ENCODE results near the gene UST.

UST gene

DNA sequence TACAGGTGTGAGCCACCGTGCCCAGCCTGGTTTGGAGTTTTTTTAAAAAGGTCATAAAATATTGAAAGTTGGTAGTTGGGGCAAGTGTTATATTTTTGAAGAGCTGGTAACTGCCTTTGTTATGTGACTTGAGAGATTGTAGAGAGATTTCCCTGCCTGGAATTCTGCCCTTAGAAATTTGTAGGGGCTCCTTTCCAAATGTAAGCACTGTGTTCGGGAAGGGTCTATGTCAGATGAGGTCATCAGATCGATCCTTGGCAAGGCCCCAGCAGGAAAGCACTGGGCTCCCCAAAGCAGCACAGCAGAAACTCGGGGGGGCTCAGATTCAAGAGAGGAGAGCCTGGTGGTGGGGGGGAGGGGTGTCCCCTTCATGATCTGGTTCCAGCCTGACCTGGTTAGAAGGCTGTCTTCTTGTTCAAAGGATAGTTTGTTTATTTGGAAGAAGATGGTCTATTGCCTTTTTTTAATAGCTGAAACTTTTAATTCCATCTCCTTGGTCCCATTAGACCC lies 220.2 kb downstream of the UST start:
- TF ChIP-seq, protein P1, sequence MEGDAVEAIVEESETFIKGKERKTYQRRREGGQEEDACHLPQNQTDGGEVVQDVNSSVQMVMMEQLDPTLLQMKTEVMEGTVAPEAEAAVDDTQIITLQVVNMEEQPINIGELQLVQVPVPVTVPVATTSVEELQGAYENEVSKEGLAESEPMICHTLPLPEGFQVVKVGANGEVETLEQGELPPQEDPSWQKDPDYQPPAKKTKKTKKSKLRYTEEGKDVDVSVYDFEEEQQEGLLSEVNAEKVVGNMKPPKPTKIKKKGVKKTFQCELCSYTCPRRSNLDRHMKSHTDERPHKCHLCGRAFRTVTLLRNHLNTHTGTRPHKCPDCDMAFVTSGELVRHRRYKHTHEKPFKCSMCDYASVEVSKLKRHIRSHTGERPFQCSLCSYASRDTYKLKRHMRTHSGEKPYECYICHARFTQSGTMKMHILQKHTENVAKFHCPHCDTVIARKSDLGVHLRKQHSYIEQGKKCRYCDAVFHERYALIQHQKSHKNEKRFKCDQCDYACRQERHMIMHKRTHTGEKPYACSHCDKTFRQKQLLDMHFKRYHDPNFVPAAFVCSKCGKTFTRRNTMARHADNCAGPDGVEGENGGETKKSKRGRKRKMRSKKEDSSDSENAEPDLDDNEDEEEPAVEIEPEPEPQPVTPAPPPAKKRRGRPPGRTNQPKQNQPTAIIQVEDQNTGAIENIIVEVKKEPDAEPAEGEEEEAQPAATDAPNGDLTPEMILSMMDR (IDR thresholded peaks at IDR 0.05; ENCODE audit: extremely low read depth, missing control alignments), result no peak
- DNase-seq (ENCODE audit: low spot score), result no peak

DNA sequence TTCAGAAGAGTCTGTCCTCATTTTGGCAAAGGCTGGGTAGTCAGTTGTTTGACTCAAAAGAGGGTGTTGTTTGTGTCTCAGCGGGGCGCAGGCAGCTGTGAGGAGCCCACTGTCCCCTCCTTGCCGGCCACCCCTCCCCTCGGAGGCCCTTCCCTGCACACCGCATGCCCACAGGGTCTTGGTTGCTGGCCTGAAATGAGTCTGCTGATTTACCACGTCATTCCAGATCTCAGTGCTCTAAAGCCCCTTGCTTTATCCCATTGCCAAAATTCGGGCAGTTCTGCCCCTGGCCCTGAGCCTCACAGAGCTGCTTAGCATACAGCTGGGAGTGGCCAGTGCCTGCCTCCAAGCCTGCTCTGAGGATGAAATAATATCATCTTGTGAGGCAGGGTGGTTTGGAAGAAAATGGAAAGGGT lies 220.7 kb downstream of the UST start:
- no peak for DNase-seq (ENCODE audit: low spot score)
- TF ChIP-seq, protein P1 (IDR thresholded peaks at IDR 0.05; ENCODE audit: extremely low read depth, missing control alignments), result no peak

DNA sequence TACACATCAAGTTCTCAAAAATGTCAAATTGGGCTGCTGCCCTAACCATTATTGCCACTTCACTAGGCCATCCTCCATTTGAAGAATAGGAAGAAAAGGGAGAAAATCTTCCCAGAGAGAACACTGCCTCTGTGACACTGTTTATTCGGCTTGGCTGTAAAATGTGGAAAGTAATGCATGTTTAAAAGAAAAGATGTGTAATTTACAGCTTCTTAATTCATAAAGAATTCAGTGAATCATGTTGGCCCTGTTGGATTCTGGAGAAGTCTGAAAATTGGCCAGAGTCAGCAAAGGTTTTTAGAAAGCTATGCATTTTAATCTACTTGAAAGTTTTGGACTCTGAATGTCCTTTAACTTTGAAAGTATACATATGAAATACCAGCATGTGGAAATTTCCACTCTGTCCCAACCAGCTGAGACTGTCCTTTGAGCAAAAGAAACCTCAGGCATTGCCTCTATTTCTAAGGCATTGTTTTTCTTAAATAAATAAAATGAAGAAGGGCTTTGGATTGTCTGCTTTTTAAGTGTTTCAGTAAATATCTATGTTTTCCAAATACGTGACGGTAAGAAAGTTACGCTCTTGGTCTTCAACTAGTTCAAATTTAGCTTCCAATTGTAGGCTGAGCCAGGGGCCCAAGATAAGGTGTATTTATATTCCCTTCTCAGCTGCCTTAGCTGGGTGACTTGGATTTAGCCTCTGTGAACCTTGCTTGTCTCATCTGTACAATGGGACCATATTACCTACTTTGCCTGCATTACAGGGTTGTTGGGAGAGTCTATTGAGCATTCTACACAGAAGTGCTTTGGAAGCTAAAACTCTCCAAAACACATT lies 222.2 kb downstream of the UST start:
- DNase-seq (ENCODE audit: low spot score), result no peak
- TF ChIP-seq, protein P1 (IDR thresholded peaks at IDR 0.05; ENCODE audit: extremely low read depth, missing control alignments), result no peak

DNA sequence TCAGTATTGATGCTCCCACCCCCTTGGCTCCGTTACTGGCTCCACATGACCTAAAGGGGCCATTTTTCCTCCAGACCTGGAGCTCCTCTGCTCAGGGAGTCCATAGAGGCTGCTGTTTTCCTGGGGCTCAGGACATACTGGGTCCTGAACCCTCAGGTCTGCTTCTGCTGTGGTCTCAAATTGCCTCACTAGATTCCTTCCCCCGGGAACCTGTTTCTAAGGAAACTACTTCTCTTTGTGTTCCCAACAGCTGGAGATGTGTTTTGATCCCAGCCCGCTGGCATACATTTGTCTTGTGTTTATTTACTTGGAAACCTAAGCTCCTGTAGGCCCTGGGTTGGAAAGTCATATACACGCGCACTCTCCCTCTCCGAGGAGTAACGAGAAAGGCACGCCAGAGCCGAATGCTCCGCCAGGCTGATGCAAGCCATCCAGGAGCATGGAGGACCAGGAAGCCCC lies 222.8 kb downstream of the UST start:
- TF ChIP-seq, protein P1 (IDR thresholded peaks at IDR 0.05; ENCODE audit: extremely low read depth, missing control alignments), result no peak
- no peak for DNase-seq (ENCODE audit: low spot score)

DNA sequence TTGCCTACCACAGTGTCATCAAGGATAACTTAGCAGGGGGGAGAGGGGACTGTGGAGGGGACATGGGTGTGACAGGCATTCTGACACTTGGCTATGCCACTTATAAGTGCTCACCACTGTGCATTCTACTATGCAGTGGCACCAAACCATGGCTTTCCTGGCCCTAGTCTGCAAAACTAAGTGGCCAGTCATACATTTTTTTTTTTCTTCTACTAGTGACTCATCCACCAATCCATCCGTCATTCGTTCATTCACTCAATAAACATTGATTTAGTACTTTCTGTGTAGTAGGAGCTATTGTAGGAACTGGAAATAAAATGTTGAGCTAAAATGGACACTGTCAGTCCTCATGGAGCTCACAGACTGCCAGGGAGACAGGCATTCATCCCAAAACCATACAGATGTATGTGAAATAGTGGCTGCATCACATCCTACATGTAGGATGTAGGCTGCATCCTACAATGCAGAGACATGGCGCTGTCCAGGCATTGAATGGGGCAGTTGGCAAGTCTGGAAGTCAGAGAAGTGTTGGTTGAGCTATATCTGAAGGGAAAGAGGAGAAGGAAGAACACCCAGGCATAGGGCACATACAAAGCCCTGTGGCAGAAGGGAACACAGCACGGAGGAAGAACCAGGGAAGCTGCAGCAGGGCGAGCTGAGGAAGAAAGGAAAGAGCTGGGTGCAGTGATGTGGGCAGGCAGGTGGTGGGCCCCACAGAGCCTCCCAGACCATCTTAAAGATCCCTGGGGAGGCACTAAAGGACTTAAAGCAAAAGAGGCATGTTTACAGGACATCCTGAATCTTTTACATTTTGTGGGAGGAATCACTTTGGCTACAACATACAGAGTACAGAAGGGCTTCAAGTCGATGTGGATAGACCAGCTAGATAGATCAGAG lies 224.4 kb downstream of the UST start:
- DNase-seq (ENCODE audit: low spot score), result no peak
- TF ChIP-seq, protein P1 (IDR thresholded peaks at IDR 0.05; ENCODE audit: extremely low read depth, missing control alignments), result no peak

DNA sequence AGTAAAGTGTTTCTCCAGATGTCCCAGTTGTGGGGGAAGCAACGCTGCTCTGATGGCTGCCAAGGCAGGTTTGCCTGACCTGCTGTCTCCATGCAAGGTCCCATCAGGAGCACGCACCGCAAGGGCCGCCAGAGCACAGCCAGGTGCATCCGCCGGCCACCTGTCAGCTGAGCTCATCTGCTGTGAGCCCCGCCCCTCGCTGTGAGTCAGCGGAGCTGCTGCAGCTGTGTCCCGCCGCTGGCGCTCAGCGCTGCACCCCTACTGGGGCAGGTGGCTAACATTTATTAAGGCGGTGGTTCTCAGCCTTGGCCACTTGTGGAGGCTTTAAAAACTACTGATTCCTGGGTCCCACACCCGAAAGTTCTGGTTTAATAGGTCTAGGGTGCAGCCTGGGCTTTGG lies 225.7 kb downstream of the UST start:
- DNase-seq (ENCODE audit: low spot score), result peak; percentile 26
- TF ChIP-seq, protein P1 (IDR thresholded peaks at IDR 0.05; ENCODE audit: extremely low read depth, missing control alignments), result no peak

All from GM20000 (cell line).